22Rv1 (cell line): ENCODE measurements around the gene ABT1.

Experiments
- ZFX ChIP-seq: fragments of 450-650 bp; IDR thresholded peaks from 2 replicates; pipeline ENCODE4 v1.6.1; 2017; ENCODE audit warnings: antibody characterized with exemption, borderline replicate concordance
- TF ChIP-seq, protein P1 (sequence below): fragments of 450-650 bp; IDR thresholded peaks from 2 replicates; pipeline ENCODE4 v1.5.1; 2017; ENCODE audit warnings: mild to moderate bottlenecking

DNA sequence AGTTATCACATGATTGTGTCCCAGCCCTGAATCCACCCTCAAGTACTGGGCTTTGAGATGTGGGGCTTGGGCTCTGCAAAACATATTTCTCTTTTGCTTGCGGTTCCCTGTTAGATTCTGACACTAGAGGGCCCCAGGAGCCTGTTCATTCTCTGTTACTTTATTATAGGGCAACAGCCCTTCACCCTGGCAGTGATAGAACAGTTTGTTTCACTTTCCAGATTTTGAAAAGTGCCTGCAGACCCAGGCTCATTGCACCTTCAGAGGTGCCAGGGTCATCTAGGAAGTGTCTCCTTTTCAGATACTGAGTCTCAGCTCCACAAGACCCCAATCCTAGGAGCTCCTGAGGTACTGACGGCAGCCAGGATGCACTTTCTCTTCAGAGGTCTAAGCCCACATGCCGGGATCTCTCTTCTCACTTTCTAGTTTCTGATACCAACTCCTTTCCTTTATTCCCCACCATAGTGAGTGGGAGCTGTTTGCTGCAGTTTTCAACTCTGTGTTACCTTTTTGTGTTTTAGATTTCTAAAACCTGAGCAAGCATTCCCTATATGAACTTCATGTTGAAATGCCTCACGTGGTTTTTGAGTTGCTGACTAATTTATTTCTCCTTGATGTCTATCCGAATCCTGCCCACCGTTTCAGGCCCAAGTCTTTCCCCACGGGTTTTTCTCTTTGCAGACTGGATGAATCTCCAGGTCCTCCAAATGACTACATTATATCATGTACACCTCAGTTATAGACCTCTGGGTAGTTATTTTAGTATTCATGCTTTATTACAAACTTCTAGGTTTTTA lies 10.9 kb downstream of the ABT1 start:
- TF ChIP-seq, protein P1, sequence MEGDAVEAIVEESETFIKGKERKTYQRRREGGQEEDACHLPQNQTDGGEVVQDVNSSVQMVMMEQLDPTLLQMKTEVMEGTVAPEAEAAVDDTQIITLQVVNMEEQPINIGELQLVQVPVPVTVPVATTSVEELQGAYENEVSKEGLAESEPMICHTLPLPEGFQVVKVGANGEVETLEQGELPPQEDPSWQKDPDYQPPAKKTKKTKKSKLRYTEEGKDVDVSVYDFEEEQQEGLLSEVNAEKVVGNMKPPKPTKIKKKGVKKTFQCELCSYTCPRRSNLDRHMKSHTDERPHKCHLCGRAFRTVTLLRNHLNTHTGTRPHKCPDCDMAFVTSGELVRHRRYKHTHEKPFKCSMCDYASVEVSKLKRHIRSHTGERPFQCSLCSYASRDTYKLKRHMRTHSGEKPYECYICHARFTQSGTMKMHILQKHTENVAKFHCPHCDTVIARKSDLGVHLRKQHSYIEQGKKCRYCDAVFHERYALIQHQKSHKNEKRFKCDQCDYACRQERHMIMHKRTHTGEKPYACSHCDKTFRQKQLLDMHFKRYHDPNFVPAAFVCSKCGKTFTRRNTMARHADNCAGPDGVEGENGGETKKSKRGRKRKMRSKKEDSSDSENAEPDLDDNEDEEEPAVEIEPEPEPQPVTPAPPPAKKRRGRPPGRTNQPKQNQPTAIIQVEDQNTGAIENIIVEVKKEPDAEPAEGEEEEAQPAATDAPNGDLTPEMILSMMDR: peak; percentile 84
- TF ChIP-seq ZFX: no peak
